Activated CD8-positive, alpha-beta memory T cell treated with anti-CD3 and anti-CD28 coated beads, Interleukin-2, amount 50 U/mL, for 1 hour (primary cell): ENCODE measurements around the gene AUH.

Experiments used
- DNase-seq: peaks from one replicate; pipeline ENCODE4 v3.0.0-alpha.2; 2020; ENCODE audit errors: extremely low read depth

Gene AUH

GRCh38 chr9:91338681-91339080 is 23.0 kb downstream of the AUH start:
- no peak for DNase-seq

GRCh38 chr9:91336786-91337185 is 24.9 kb downstream of the AUH start:
- DNase-seq: no peak

- DNase-seq: no peak
These were observed 27.7 kb downstream of the AUH start for GRCh38 chr9:91334053-91334452.

GRCh38 chr9:91333551-91333950 is 28.2 kb downstream of the AUH start:
- no peak for DNase-seq

GRCh38 chr9:91332546-91333231 is 29.0 kb downstream of the AUH start:
- DNase-seq: no peak

GRCh38 chr9:91331849-91332248 is 29.9 kb downstream of the AUH start:
- DNase-seq: no peak

GRCh38 chr9:91328186-91328585 is 33.5 kb downstream of the AUH start:
- no peak for DNase-seq

GRCh38 chr9:91321691-91322090 is 40.0 kb downstream of the AUH start:
- DNase-seq: no peak

GRCh38 chr9:91320299-91320698 is 41.4 kb downstream of the AUH start:
- no peak for DNase-seq

- DNase-seq: no peak
These were observed 45.6 kb downstream of the AUH start for GRCh38 chr9:91316093-91316492.

GRCh38 chr9:91315191-91315590 is 46.5 kb downstream of the AUH start:
- no peak for DNase-seq

- DNase-seq: no peak
These were observed 48.9 kb downstream of the AUH start for GRCh38 chr9:91312717-91313325.

GRCh38 chr9:91310037-91310436 is 51.7 kb downstream of the AUH start:
- no peak for DNase-seq

GRCh38 chr9:91308191-91308590 is 53.5 kb downstream of the AUH start:
- DNase-seq: no peak

- no peak for DNase-seq
These were observed 54.4 kb downstream of the AUH start for GRCh38 chr9:91307279-91307678.

- no peak for DNase-seq
These were observed 55.5 kb downstream of the AUH start for GRCh38 chr9:91306296-91306630.

GRCh38 chr9:91305596-91306295 is 56.0 kb downstream of the AUH start:
- DNase-seq: no peak

GRCh38 chr9:91303741-91304415 is 57.8 kb downstream of the AUH start:
- DNase-seq: no peak

- no peak for DNase-seq
These were observed 58.9 kb downstream of the AUH start for GRCh38 chr9:91302831-91303230.

- DNase-seq: no peak
These were observed 60.6 kb downstream of the AUH start for GRCh38 chr9:91301161-91301560.

- DNase-seq: no peak
These were observed 63.4 kb downstream of the AUH start for GRCh38 chr9:91298311-91298710.

GRCh38 chr9:91297306-91297705 is 64.4 kb downstream of the AUH start:
- no peak for DNase-seq

GRCh38 chr9:91296354-91296753 is 65.4 kb downstream of the AUH start:
- DNase-seq: no peak
